ENCODE measurements around the gene TCFL5. TPM values are rescaled to one million over a fixed set of nuclear protein-coding genes. Genes with fewer than 3 reads are reported as not detected.

TCFL5 gene
- 10 to 100 TPM; 12.1 to 13.9 (median 13.1) TPM for total RNA-seq

GRCh38 chr20:62861726-62862336 lies at the start of gene TCFL5:
TSS of gene TCFL5 (minus strand) at chr20:62861822. CDS start at chr20:62861670, 152 bp downstream.
- 27 to 43% methylated on average over 12 to 19 of the region's 70 CpGs for WGBS, 2 donors
- TF ChIP-seq POLR2A (IDR thresholded peaks at IDR 0.05) (no peak), CTCF (IDR thresholded peaks at IDR 0.05) (peak in 1 of 3 donors; percentile 20)
- DNase-seq (ENCODE audit: low spot score in 2 of 2): peak; percentile 82 to 98
- peak within 1 kb of the TSS; percentile 13 for H3K4me3 ChIP-seq (ENCODE audit: low read depth, poor library complexity, severe bottlenecking)
- intact Hi-C loops (cut with DNase I; ENCODE audit: low total_unique reads): no loop called here

DNA sequence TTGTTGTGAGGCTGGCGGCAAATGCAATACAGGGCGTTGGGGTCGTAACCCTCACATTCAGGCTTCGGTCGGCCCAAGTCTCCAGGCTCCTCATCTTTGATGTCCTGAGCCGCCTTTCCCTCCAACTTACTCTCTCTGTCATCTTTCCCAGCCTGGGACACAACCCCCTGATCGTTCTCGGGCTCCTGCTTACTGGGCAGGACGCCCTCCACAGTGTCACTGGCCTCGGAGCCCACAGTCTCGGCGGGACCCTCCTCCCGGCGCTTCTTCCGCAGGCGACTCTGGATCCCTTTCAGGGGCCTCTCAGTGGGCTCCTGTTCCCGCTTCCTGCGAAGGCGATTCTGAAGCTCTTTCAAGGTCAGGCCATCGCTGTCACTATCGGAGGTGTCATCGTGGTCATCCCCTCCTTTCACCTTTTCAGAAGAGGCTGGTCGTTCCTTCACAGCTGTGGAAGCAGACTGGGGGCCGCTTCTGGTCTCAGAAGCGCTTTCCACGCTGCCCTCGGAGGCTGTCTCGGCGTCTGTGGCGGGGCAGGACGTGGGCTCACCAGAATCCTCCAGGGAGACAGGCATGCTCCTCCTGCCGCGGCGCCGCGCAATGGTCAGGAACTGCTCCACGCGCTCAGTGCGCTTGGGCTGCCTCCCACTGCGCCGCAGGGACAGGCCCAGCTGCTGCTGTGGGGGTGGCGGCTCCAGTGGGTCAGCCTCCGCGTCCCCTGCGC lies 49.3 kb upstream of the TCFL5 start:
- 94 to 95% methylated on average over 44 to 45 of the region's 45 CpGs for whole genome bisulfite sequencing, 2 donors
- TF ChIP-seq POLR2A (IDR thresholded peaks at IDR 0.05) (no peak), CTCF (IDR thresholded peaks at IDR 0.05) (no peak)
- intact Hi-C loops (cut with DNase I; ENCODE audit: low total_unique reads): no loop called here
- H3K4me3 ChIP-seq (ENCODE audit: low read depth, poor library complexity, severe bottlenecking): no peak overlapping the region
- no peak for DNase-seq (ENCODE audit: low spot score in 2 of 2)

- TF ChIP-seq POLR2A (IDR thresholded peaks at IDR 0.05): no peak
- no peak for TF ChIP-seq CTCF (IDR thresholded peaks at IDR 0.05)
- no peak for DNase-seq (ENCODE audit: low spot score in 2 of 2)
- intact Hi-C loops (cut with DNase I; ENCODE audit: low total_unique reads): no loop called here
- WGBS, 2 donors: 90 to 93% methylated on average over 11 of the region's 11 CpGs
- no peak overlapping the region for H3K4me3 ChIP-seq (ENCODE audit: low read depth, poor library complexity, severe bottlenecking)
Observed at GRCh38 chr20:62910217-62910766, 48.7 kb upstream of the TCFL5 start.

DNA sequence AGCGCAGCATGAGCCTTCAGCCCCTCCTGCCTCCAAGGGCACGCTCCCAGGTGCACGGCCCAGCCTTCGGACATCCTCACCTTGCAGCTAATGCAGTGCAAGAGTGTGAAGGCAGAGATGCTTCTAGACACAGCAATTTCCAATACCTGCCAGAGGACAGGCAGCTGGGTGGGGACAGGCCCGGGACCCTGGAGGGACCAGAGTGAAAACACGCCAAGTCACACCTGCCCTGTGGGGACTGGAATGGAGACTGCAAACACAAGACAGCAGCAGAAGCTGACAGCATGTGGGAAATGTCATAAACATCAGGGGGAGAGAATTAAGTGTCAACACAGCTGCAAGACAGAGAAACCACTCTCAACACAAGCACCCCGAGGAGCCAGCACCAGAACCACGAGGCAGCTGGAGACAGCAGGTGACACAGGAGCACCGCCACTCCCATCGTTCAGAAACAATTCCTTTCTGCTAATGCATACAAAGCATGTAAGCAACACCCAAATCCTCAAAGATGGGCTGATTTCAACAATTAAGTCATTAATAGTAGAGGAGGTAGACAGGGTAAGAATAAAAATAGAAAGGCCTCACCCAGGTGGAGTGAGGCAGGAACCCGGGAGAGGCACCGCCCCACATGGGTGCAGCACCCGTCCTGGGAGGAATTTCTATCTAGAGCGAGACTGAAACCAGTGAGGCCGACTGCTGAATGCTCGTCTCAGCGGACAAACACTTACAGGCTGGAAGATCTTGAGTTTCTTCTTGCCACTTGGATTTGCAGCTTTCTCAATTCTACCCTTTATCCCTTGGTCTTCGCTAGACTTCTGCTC lies 47.6 kb upstream of the TCFL5 start:
- no peak for TF ChIP-seq CTCF (IDR thresholded peaks at IDR 0.05)
- TF ChIP-seq POLR2A (IDR thresholded peaks at IDR 0.05): no peak
- 77% methylated on average over 18 of the region's 18 CpGs for WGBS, 2 donors

GRCh38 chr20:62907384-62908317 lies 46.0 kb upstream of the TCFL5 start:
- TF ChIP-seq POLR2A (IDR thresholded peaks at IDR 0.05) (no peak), CTCF (IDR thresholded peaks at IDR 0.05) (no peak)
- no peak overlapping the region for H3K4me3 ChIP-seq (ENCODE audit: low read depth, poor library complexity, severe bottlenecking)
- WGBS, 2 donors: 72 to 78% methylated on average over 16 of the region's 16 CpGs
- intact Hi-C loops (cut with DNase I; ENCODE audit: low total_unique reads): no loop called here
- DNase-seq (ENCODE audit: low spot score in 2 of 2): no peak

More for the DNA sequence above, 47.6 kb upstream of the TCFL5 start:
- intact Hi-C loops (cut with DNase I; ENCODE audit: low total_unique reads): no loop called here
- no peak overlapping the region for H3K4me3 ChIP-seq (ENCODE audit: low read depth, poor library complexity, severe bottlenecking)
- DNase-seq (ENCODE audit: low spot score in 2 of 2): no peak

Measured in lower leg skin (tissue), 4 donors.